Superior temporal gyrus (tissue), 1 donor: ENCODE data around the gene KLHDC8A.

Experiments used
- DNase-seq: peaks from one replicate; pipeline ENCODE4 v3.0.0-alpha.2; 2016; ENCODE audit errors: extremely low spot score

The KLHDC8A gene

DNA sequence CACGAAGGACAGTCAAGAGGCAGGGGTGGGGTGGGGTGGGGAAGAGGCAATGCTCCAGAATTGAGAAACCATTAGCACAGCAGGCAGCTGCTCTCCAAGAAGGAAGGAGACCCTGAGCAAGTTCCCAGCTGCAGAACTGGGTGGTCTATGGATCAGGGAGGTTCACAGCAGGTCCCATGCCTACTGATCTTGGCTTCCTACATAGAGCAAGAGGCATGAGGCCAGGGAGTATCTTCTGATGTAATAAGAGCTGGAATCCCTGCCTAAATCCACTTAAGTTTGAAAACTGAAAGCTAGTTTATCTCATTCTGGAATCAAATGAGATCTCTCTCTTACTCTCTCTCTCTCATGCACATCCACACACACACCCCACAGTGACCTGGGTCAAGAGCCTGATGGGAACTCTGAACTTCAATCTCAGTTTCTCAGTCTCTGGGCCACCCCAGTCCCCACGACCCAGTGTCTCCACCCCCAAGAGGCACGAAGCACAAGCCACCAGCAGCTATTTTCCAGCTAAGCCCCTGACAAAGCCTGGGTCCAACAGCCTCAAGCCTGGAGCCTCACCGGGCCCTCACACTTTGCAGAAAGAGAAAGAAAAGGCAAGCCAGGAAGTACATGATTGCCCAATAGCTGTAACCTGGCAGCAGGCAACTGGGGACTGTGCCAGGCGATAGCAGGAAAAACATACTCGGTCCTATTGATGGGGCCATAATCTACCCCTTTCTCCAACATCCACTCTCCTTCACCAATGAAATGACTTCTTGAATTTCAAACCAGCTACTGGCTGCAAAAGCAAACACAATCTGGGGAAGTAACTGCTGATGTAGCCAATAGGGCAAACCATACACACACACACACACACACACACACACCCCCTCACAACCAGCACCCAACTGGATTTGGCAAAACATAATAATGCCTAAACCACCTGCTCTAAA, 37.4 kb downstream of the KLHDC8A start:
- no peak for DNase-seq

DNA sequence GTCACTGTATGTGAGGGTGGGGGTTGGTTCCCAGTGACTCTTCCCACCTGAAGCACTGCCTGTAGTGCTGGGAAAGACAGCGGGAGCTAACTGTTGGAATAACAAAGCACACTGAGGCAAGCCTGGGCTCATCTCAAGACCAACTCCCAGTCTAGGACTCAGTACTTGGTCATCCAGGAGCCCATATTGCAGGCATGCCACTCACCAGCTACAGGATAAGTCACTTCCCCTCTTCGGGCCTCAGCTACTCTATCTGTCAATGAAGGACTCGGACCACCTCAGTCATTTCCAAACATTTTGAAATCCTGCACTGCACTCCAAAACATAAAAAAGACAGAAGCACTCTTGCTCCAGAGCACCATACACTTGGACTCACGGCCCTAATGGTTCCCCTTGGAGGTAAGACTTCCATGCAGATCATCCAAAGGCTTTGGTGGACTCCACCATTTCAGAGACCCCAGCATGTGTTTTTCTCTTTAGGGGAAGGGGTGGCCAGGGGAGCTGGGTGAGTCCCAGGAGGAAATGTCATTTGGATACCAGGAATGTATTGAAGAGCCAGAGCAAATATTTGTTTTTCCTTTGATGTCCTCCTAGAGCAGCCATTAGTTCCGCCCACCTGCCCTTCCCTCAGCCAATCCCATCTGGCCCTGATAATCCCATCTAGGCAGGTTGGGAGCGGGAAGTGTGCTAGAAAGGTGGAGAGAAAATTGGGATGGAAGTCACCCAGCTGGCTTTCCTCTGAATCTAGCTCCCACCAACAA, 38.3 kb downstream of the KLHDC8A start:
- no peak for DNase-seq

DNA sequence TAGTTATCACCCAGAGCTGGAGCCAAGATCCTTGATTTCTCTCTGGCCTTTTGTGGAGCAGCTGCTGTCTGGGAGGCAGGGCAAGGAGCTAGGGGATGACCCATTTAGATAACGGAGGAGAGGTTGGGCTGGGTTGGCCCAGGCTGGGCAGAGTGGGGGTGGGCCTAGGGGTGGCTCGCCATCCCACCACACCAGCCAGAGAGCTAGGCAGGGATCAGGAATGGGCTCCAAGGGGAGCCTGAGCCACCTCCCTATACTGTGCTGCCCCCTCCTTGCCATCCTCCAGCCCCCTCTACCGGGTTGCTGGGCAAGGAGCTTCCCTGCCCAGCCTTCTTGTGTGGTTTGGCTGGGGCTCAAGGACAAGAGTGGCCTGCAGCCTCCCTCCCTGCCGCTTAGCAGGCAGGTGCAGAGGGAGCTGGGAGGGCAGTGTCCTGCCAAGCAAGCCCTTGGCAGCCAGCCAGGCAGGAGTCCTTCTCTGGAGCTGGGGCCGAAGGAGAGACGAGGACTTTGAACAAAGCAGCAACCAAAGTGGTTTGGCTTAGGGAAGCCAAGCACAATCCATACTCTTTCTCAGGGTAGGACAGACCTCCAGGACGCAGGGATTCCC, 39.3 kb downstream of the KLHDC8A start:
- DNase-seq = no peak

- DNase-seq = no peak
These were observed 40.6 kb downstream of the KLHDC8A start for GRCh38 chr1:205316161-205316566.

- no peak for DNase-seq
These were observed 41.6 kb downstream of the KLHDC8A start for GRCh38 chr1:205315008-205315618.

GRCh38 chr1:205313563-205314308, 43.0 kb downstream of the KLHDC8A start:
- peak; percentile 56 for DNase-seq

DNA sequence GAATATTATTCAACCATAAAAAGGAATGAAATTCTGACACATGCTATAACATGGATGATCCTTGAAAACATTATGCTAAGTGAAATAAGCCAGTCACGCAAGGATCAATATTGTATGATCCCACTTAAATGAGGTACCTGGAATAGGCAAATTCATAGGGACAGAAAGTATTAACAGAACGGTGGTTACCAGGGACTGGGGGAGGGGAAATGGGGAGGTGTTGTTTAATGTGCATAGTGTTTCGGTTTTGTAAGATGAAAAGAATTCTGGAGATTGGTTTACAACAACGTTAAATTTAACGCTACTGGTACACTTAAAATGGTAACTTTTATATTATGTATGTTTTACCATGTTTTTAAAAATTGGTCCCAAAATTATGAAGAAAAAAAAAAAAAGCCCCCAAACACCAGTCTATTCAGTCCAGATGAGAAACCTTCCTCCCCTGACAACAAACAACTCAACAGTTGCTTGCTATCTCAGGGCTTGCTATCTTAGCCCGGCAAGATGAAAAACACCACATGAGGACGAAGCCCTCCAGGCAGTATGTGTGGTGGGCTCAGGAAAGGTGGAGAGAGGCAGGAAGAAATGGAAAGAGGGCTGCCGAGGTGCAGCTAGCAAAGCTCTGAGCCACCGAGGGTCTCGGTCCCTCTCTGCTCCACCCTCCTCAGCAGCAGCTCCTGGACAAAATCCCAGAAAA, 43.7 kb downstream of the KLHDC8A start:
- no peak for DNase-seq

GRCh38 chr1:205310976-205311704, 45.6 kb downstream of the KLHDC8A start:
- DNase-seq = no peak

- DNase-seq = no peak
These were observed 47.0 kb downstream of the KLHDC8A start for GRCh38 chr1:205309741-205310140.

GRCh38 chr1:205306929-205307566, 49.7 kb downstream of the KLHDC8A start:
- DNase-seq = no peak

DNA sequence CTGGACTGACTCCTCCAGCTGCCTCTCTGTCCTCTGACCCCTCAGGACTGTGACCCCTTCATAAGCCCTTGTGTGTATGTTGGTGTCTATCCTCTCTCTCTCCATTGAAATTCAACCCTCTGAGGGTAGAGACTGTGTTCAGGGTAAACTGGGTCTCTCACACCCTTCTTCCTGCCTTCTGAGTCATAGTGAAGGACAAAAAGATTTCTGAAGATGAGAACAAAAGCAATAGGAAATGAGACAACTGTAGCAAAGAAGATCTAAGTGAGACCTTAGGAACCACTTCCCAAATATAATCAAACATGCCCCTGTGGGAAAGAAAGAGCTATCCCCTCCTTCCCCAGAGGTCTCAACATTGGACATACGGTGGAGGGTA, 52.0 kb downstream of the KLHDC8A start:
- DNase-seq = no peak

- DNase-seq = no peak
These were observed 52.6 kb downstream of the KLHDC8A start for GRCh38 chr1:205304046-205304694.

- no peak for DNase-seq
These were observed 53.4 kb downstream of the KLHDC8A start for GRCh38 chr1:205303247-205303888.

GRCh38 chr1:205301842-205302588, 54.7 kb downstream of the KLHDC8A start:
- DNase-seq = no peak

GRCh38 chr1:205301205-205301821, 55.4 kb downstream of the KLHDC8A start:
- DNase-seq = no peak

- DNase-seq = no peak
These were observed 56.6 kb downstream of the KLHDC8A start for GRCh38 chr1:205300149-205300548.
